ENCODE results near the gene SH2B2. TPM values are rescaled to one million over a fixed set of nuclear protein-coding genes. Genes with fewer than 3 reads are reported as not detected.
"Not testable (repeated sequence)": the region's sequence is repeated elsewhere in the genome, so short reads cannot be mapped to it uniquely, and the experiment has no call there.

SH2B2 gene
- total RNA-seq, 4 donors from 2014 or later = 1.8 to 13.2 (median 2.7) TPM

DNA sequence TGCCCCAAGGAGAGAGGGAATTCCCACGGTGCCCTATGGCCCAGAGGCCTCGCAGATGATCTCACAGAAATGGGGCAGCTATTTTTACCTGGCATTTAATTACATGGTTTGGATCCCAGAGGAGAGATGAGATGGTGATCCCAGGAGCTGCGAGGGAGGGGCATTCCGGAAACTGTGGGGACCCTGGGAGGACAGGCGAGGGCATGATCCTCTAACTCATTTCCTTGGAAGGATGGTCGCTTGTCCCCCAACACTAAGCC, 9.4 kb downstream of the SH2B2 start:
- no peak overlapping the region for H3K4me3 ChIP-seq
- H3K36me3 ChIP-seq = no peaks in the 10 kb centered on the region
- TF ChIP-seq POLR2A (IDR thresholded peaks at IDR 0.05) = no peak
- TF ChIP-seq, protein P1, sequence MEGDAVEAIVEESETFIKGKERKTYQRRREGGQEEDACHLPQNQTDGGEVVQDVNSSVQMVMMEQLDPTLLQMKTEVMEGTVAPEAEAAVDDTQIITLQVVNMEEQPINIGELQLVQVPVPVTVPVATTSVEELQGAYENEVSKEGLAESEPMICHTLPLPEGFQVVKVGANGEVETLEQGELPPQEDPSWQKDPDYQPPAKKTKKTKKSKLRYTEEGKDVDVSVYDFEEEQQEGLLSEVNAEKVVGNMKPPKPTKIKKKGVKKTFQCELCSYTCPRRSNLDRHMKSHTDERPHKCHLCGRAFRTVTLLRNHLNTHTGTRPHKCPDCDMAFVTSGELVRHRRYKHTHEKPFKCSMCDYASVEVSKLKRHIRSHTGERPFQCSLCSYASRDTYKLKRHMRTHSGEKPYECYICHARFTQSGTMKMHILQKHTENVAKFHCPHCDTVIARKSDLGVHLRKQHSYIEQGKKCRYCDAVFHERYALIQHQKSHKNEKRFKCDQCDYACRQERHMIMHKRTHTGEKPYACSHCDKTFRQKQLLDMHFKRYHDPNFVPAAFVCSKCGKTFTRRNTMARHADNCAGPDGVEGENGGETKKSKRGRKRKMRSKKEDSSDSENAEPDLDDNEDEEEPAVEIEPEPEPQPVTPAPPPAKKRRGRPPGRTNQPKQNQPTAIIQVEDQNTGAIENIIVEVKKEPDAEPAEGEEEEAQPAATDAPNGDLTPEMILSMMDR (IDR thresholded peaks at IDR 0.05) = no peak
- H3K27ac ChIP-seq = no peak overlapping the region
- DNase-seq = no peak
- no peaks in the 10 kb centered on the region for H3K27me3 ChIP-seq
- peaks cover 0 to 11% (median under 1%) of the 10 kb centered on the region in 4 donors for H3K4me1 ChIP-seq
- H3K9me3 ChIP-seq = no peaks in the 10 kb centered on the region

GRCh38 chr7:102296514-102296913, 9.8 kb downstream of the SH2B2 start:
- no peak for TF ChIP-seq POLR2A (IDR thresholded peaks at IDR 0.05)
- TF ChIP-seq, protein P1 (IDR thresholded peaks at IDR 0.05) = no peak
- DNase-seq = no peak
- Histone ChIP-seq H3K36me3 (no peaks in the 10 kb centered on the region), H3K27me3 (no peaks in the 10 kb centered on the region), H3K4me1 (peaks cover 0 to 7% (median 0%) of the 10 kb centered on the region in 4 donors), H3K9me3 (no peaks in the 10 kb centered on the region), H3K27ac (no peak overlapping the region), H3K4me3 (no peak overlapping the region)

GRCh38 chr7:102297487-102298218, 11.0 kb downstream of the SH2B2 start:
- H3K9me3 ChIP-seq = no peaks in the 10 kb centered on the region
- no peaks in the 10 kb centered on the region for H3K4me1 ChIP-seq
- no peaks in the 10 kb centered on the region for H3K36me3 ChIP-seq
- H3K4me3 ChIP-seq = no peak overlapping the region
- no peaks in the 10 kb centered on the region for H3K27me3 ChIP-seq
- H3K27ac ChIP-seq = no peak overlapping the region
- DNase-seq = no peak
- no peak for TF ChIP-seq POLR2A (IDR thresholded peaks at IDR 0.05)

DNA sequence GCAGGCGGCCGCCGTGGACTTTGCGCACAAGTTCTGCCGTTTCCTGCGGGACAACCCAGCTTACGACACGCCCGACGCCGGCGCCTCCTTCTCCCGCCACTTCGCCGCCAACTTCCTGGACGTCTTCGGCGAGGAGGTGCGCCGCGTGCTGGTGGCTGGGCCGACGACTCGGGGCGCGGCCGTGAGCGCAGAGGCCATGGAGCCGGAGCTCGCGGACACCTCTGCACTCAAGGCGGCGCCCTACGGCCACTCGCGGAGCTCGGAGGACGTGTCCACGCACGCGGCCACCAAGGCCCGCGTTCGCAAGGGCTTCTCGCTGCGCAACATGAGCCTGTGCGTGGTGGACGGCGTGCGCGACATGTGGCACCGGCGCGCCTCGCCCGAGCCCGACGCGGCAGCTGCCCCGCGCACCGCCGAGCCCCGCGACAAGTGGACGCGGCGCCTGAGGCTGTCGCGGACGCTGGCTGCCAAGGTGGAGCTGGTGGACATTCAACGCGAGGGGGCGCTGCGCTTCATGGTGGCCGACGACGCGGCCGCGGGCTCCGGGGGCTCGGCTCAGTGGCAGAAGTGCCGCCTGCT, 14.1 kb downstream of the SH2B2 start:
- TF ChIP-seq, protein P1 (IDR thresholded peaks at IDR 0.05) = no peak
- no peak for TF ChIP-seq POLR2A (IDR thresholded peaks at IDR 0.05)
- no peak for DNase-seq
- Histone ChIP-seq H3K36me3 (no peaks in the 10 kb centered on the region), H3K27ac (no peak overlapping the region), H3K9me3 (no peaks in the 10 kb centered on the region), H3K4me3 (no peak overlapping the region), H3K4me1 (peaks cover 0 to 18% (median 6%) of the 10 kb centered on the region in 4 donors), H3K27me3 (no peaks in the 10 kb centered on the region)

GRCh38 chr7:102301367-102301766, 14.7 kb downstream of the SH2B2 start:
- DNase-seq, H3K4me3 ChIP-seq, H3K36me3 ChIP-seq, H3K27ac ChIP-seq, H3K9me3 ChIP-seq, H3K27me3 ChIP-seq: not testable (repeated sequence)
- peaks cover 0 to 18% (median 8%) of the 10 kb centered on the region in 4 donors for H3K4me1 ChIP-seq

- peaks cover 0 to 20% (median 12%) of the 10 kb centered on the region in 4 donors for H3K4me1 ChIP-seq
- no peak for TF ChIP-seq POLR2A (IDR thresholded peaks at IDR 0.05)
- TF ChIP-seq, protein P1 (IDR thresholded peaks at IDR 0.05) = no peak
- no peak overlapping the region for H3K27ac ChIP-seq
- H3K4me3 ChIP-seq = no peak overlapping the region
- DNase-seq = no peak
- no peaks in the 10 kb centered on the region for H3K27me3 ChIP-seq
- no peaks in the 10 kb centered on the region for H3K9me3 ChIP-seq
- no peaks in the 10 kb centered on the region for H3K36me3 ChIP-seq
Observed at GRCh38 chr7:102302025-102302424, 15.4 kb downstream of the SH2B2 start.
